AG09319 (cell line): ENCODE data around the gene ORC1.

Experiments
- DNase-seq: peaks from one replicate; pipeline ENCODE4 v3.0.0-alpha.2; 2010; ENCODE audit warnings: low read depth; ENCODE audit errors: extremely low read depth
- TF ChIP-seq, protein P1 (sequence below): IDR thresholded peaks from 2 replicates; pipeline ENCODE4 v1.5.1; 2011; ENCODE audit warnings: low read depth, mild to moderate bottlenecking, inconsistent platforms, low read length, moderate library complexity

Gene ORC1

GRCh38 chr1:52404116-52404974 lies at the start of gene ORC1, which contains the start of gene PRPF38A:
Gene ORC1, minus strand, starts transcription at chr1:52404423. Its CDS starts 2,200 bp downstream, at chr1:52402223.
Gene PRPF38A, plus strand, starts transcription at chr1:52404602. Its CDS starts 148 bp downstream, at chr1:52404750.
- peak; percentile 88 for DNase-seq
- TF ChIP-seq, protein P1, sequence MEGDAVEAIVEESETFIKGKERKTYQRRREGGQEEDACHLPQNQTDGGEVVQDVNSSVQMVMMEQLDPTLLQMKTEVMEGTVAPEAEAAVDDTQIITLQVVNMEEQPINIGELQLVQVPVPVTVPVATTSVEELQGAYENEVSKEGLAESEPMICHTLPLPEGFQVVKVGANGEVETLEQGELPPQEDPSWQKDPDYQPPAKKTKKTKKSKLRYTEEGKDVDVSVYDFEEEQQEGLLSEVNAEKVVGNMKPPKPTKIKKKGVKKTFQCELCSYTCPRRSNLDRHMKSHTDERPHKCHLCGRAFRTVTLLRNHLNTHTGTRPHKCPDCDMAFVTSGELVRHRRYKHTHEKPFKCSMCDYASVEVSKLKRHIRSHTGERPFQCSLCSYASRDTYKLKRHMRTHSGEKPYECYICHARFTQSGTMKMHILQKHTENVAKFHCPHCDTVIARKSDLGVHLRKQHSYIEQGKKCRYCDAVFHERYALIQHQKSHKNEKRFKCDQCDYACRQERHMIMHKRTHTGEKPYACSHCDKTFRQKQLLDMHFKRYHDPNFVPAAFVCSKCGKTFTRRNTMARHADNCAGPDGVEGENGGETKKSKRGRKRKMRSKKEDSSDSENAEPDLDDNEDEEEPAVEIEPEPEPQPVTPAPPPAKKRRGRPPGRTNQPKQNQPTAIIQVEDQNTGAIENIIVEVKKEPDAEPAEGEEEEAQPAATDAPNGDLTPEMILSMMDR, result peak; percentile 58

- DNase-seq, result no peak
- TF ChIP-seq, protein P1, result no peak
Measured at GRCh38 chr1:52444463-52444862, 40.2 kb upstream of the ORC1 start.

DNA sequence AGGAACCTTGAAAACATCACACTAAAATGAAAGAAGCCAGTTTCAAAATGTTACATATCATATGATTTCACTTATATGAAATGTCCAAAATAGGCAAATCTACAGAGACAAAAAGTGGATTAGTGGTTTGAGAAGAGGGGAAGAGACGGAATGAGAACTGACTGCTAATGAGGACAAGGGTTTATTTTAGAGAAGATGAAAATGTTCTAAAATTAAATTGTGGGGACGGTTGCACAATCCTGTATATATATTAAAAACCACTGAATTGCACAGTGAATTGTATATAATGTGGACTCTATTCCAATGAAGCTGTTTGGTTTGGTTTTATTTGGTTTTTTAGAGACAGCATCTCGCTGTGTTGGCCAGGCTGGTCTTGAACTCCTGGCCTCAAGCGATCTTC lies 35.8 kb upstream of the ORC1 start:
- TF ChIP-seq, protein P1, result no peak
- no peak for DNase-seq

- TF ChIP-seq, protein P1, result no peak
- no peak for DNase-seq
Measured at GRCh38 chr1:52436817-52437216, 32.6 kb upstream of the ORC1 start.

- TF ChIP-seq, protein P1, result no peak
- no peak for DNase-seq
Measured at GRCh38 chr1:52435650-52436049, 31.4 kb upstream of the ORC1 start.

- no peak for DNase-seq
- TF ChIP-seq, protein P1, result no peak
Measured at GRCh38 chr1:52435211-52435610, 31.0 kb upstream of the ORC1 start.

DNA sequence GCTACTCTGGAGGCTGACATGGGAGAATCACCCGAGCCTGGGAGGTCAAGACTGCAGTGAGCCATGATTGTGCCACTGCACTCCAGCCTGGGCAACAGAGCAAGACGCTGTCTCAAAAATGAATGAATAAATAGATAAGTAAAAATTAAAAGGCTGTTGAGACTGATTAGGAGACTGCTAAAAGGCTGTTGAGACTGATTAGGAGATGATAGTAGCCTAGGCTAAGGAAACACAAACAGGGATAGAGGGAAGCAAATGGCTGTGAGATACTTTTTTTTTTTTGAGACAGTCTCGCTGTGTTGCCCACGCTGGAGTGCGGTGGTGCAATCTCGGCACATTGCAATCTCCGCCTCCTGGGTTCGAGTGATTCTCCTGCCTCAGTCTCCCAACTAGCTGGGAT lies 28.6 kb upstream of the ORC1 start:
- no peak for DNase-seq
- TF ChIP-seq, protein P1, result no peak
